SK-N-SH treated with all-trans-retinoic acid at 6 μM for 48 hours (cell line): ENCODE measurements around the gene EML1.

ENCODE experiments used
- ARNTL ChIP-seq: fragments of 450-650 bp; formaldehyde crosslinking; IDR thresholded peaks from 2 replicates; pipeline ENCODE4 v1.5.0; 2020; ENCODE audit warnings: low read depth, mild to moderate bottlenecking, moderate library complexity, borderline replicate concordance
- CSRNP3 ChIP-seq: fragments of 250-450 bp; sonication (Bioruptor Pico); IDR thresholded peaks from 2 replicates; pipeline ENCODE4 v1.5.1; 2021; ENCODE audit warnings: mild to moderate bottlenecking, moderate library complexity
- ESRRG ChIP-seq: fragments of 250-450 bp; sonication (Bioruptor Pico); IDR thresholded peaks from 2 replicates; pipeline ENCODE4 v1.6.1; 2021; ENCODE audit warnings: mild to moderate bottlenecking
- GLIS3 ChIP-seq: fragments of 250-450 bp; sonication (Bioruptor Pico); IDR thresholded peaks from 2 replicates; pipeline ENCODE4 v1.5.0; 2020; ENCODE audit warnings: mild to moderate bottlenecking, moderate library complexity
- ISL1 ChIP-seq: fragments of 250-450 bp; sonication (Bioruptor Pico); IDR thresholded peaks from 2 replicates; pipeline ENCODE4 v2.1.2; 2022; ENCODE audit warnings: mild to moderate bottlenecking, moderate library complexity
- OSR1 ChIP-seq: fragments of 250-450 bp; sonication (Bioruptor Pico); IDR thresholded peaks from 2 replicates; pipeline ENCODE4 v1.8.0; 2022; ENCODE audit warnings: moderate library complexity, mild to moderate bottlenecking, inconsistent platforms
- RARB ChIP-seq: fragments of 250-450 bp; sonication (Bioruptor Pico); IDR thresholded peaks from 2 replicates; pipeline ENCODE4 v1.8.0; 2021; ENCODE audit warnings: mild to moderate bottlenecking, moderate library complexity
- SNAI2 ChIP-seq: fragments of 250-450 bp; sonication (Bioruptor Pico); IDR thresholded peaks from 2 replicates; pipeline ENCODE4 v1.5.0; 2020; ENCODE audit warnings: mild to moderate bottlenecking, moderate library complexity
- ZFP3 ChIP-seq: fragments of 250-450 bp; sonication (Bioruptor Pico); IDR thresholded peaks from 2 replicates; pipeline ENCODE4 v1.5.0; 2020; ENCODE audit warnings: mild to moderate bottlenecking, moderate library complexity
- ZFP30 ChIP-seq: fragments of 450-650 bp; formaldehyde crosslinking; IDR thresholded peaks from 2 replicates; pipeline ENCODE4 v1.5.0; 2022; ENCODE audit warnings: mild to moderate bottlenecking, moderate library complexity
- TF ChIP-seq, protein P1 (sequence below): fragments of 250-450 bp; sonication (Bioruptor Pico); IDR thresholded peaks from 2 replicates; pipeline ENCODE4 v1.8.0; 2020; ENCODE audit warnings: mild to moderate bottlenecking, moderate library complexity, borderline replicate concordance
- TF ChIP-seq, protein P2 (sequence below): fragments of 250-450 bp; sonication (Bioruptor Pico); IDR thresholded peaks from 2 replicates; pipeline ENCODE4 v1.8.0; 2021; ENCODE audit warnings: low read depth, mild to moderate bottlenecking, moderate library complexity, borderline replicate concordance

DNA sequence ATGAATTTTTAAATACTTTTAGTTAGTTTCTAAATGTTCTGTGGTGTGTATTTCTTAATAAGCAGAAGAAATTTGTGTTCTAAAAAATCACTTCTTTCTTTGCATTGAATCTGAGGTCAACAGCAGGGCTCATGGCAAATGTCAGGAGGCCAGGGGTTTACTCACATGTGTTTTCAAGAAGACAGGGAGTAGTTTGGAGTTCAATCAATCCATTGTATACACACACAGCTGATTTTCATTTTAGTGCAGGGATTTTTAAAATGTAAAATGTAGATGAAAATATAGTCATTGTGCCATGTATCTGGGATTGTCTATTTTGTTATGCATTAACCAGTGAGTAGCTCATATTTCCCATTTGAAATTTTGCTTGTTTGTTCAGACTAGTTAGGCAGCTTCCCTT is 62.1 kb downstream of the EML1 start:
- TF ChIP-seq RARB (CRISPR knock-in tag) (no peak), ZFP30 (CRISPR knock-in tag) (no peak), SNAI2 (CRISPR knock-in tag) (no peak), ARNTL (CRISPR knock-in tag) (no peak), ZFP3 (CRISPR knock-in tag) (no peak), GLIS3 (CRISPR knock-in tag) (no peak), ISL1 (no peak), CSRNP3 (CRISPR knock-in tag) (no peak), ESRRG (no peak), OSR1 (no peak)
- TF ChIP-seq, protein P1, sequence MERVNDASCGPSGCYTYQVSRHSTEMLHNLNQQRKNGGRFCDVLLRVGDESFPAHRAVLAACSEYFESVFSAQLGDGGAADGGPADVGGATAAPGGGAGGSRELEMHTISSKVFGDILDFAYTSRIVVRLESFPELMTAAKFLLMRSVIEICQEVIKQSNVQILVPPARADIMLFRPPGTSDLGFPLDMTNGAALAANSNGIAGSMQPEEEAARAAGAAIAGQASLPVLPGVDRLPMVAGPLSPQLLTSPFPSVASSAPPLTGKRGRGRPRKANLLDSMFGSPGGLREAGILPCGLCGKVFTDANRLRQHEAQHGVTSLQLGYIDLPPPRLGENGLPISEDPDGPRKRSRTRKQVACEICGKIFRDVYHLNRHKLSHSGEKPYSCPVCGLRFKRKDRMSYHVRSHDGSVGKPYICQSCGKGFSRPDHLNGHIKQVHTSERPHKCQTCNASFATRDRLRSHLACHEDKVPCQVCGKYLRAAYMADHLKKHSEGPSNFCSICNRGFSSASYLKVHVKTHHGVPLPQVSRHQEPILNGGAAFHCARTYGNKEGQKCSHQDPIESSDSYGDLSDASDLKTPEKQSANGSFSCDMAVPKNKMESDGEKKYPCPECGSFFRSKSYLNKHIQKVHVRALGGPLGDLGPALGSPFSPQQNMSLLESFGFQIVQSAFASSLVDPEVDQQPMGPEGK (CRISPR knock-in tag), result no peak
- TF ChIP-seq, protein P2, sequence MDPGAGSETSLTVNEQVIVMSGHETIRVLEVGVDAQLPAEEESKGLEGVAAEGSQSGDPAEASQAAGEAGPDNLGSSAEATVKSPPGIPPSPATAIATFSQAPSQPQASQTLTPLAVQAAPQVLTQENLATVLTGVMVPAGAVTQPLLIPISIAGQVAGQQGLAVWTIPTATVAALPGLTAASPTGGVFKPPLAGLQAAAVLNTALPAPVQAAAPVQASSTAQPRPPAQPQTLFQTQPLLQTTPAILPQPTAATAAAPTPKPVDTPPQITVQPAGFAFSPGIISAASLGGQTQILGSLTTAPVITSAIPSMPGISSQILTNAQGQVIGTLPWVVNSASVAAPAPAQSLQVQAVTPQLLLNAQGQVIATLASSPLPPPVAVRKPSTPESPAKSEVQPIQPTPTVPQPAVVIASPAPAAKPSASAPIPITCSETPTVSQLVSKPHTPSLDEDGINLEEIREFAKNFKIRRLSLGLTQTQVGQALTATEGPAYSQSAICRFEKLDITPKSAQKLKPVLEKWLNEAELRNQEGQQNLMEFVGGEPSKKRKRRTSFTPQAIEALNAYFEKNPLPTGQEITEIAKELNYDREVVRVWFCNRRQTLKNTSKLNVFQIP (CRISPR knock-in tag), result no peak
